AG09309 (cell line): ENCODE results near the gene MYH6.

ENCODE experiments used
- DNase-seq: peaks from one replicate; pipeline ENCODE4 v3.0.0-alpha.2; 2010; ENCODE audit warnings: low read depth
- H3K4me3 ChIP-seq: 2 replicates; pipeline ENCODE4 v1.5.1; 2011; ENCODE audit warnings: mild to moderate bottlenecking, low read depth, low read length, moderate library complexity; ENCODE audit not compliant: control insufficient read depth
- TF ChIP-seq, protein P1 (sequence below): IDR thresholded peaks from 2 replicates; pipeline ENCODE4 v1.5.1; 2011; ENCODE audit warnings: mild to moderate bottlenecking, low read depth, low read length, inconsistent platforms; ENCODE audit not compliant: insufficient read depth, control insufficient read depth; ENCODE audit errors: missing control alignments

MYH6 gene

GRCh38 chr14:23381871-23382270, 26.2 kb downstream of the MYH6 start:
- TF ChIP-seq, protein P1, sequence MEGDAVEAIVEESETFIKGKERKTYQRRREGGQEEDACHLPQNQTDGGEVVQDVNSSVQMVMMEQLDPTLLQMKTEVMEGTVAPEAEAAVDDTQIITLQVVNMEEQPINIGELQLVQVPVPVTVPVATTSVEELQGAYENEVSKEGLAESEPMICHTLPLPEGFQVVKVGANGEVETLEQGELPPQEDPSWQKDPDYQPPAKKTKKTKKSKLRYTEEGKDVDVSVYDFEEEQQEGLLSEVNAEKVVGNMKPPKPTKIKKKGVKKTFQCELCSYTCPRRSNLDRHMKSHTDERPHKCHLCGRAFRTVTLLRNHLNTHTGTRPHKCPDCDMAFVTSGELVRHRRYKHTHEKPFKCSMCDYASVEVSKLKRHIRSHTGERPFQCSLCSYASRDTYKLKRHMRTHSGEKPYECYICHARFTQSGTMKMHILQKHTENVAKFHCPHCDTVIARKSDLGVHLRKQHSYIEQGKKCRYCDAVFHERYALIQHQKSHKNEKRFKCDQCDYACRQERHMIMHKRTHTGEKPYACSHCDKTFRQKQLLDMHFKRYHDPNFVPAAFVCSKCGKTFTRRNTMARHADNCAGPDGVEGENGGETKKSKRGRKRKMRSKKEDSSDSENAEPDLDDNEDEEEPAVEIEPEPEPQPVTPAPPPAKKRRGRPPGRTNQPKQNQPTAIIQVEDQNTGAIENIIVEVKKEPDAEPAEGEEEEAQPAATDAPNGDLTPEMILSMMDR, result no peak
- no peak overlapping the region for H3K4me3 ChIP-seq
- no peak for DNase-seq

- TF ChIP-seq, protein P1, result no peak
- no peak for DNase-seq
- no peak overlapping the region for H3K4me3 ChIP-seq
Measured at GRCh38 chr14:23380976-23381375, 27.1 kb downstream of the MYH6 start.

DNA sequence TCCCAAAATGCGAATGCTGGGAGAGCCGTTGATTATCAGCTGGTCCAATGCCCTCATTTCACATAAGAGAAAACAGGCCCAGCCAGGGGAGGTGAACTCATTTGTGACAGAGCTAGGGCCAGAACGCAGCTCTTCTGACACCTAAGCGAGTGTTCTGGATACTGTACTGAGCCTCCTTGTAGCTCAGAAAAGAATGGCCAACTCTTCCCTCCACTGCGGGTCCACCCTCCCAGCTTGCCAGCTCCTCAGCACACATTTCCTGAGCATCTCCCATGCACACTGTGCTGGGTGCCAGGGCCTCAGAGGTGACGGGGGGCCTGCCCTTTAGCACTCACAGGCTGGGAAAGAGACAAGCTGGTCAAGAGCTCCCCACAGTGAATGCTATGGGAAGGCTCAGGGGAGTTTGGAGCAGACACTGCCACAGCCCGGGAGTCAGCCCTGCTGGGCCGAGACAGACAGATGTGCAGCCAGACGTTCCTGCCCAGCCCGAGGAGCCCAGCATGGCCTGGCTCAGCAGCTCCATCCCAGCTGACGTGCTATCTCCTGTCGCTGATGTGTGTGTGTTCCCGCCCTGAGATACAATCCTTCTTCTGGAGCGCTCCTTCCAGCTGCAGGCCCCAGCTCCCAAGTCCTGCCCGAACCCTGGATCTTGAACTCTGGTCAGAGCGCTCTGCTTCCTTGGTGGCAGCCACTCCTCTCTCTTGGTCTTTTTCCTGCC, 27.7 kb downstream of the MYH6 start:
- TF ChIP-seq, protein P1, result no peak
- no peak overlapping the region for H3K4me3 ChIP-seq
- no peak for DNase-seq

DNA sequence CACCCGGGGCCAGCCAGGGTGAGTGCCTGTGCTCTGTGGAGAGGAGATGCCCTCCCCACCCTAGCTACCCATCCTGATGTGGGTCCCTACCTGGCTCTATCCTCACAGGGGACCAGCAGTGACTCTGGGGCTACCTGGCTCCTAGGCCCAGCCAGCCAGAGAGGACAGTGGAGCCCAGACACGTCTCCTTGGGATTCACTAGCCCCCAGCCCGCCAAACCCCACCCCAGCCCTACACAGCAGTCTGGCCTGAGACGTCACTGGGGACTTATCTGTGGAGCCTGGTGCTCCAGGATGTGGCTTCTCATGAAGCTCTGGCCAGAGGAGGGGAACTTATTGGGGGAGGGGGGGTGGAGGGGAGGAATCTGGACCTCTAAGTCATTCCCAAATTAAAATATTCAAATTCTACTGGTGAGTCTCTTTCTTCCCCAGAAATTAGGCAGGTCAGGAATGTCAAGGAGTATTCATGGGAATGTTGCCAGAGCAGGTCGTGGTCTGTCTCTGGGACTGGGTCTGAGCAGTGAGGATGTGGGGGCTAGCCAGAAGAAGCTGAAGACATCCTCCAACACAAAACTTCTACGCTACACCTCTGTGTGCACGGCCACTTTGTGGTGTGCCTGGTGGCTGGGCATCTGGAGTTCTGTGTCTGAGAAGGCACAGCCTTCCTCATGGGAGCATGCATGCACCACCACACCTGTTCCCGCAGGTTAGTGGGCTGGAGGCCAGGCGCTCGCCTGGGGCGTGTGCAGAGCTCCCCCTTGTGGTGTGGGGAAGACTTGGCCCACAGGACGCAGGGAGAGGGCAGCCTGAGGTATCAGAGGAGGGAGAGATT, 28.5 kb downstream of the MYH6 start:
- TF ChIP-seq, protein P1, result peak; percentile 95
- no peak for DNase-seq
- no peak overlapping the region for H3K4me3 ChIP-seq

DNA sequence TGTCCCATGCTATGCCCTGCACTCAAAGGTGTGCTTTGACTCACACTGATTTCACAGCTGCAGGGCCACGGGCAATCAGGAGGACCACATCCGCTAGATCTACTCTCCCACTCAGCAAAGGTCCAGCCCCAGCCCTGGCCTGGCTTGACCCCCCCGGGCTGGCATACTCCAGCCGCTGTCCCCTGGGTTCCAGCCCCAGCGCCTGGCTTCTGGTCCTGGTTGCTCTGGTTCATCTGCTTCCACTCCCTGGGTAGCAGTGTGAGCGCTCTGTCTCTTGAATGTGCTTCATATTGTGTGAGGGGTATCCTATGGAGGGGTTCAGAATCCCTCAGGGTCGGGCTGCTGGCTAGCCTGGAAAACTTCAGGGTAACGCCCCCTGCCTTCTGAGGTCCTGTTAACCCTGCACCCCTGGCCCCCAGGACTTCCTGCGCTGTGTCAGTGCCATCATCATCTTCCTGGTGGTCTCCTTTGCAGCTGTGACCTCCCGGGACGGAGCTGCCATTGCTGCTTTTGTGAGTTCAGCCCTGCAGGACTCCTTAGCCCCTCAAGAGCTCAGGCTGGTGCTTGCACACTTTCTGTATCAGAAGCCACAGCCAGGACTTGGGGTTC, 29.4 kb downstream of the MYH6 start:
- H3K4me3 ChIP-seq, result no peak overlapping the region
- no peak for DNase-seq
- TF ChIP-seq, protein P1, result no peak

GRCh38 chr14:23377573-23378563, 30.2 kb downstream of the MYH6 start:
- DNase-seq, result no peak
- H3K4me3 ChIP-seq, result no peak overlapping the region
- TF ChIP-seq, protein P1, result no peak
